Forelimb muscle (tissue), 1 donor: ENCODE measurements around the gene SALL4. TPM values are rescaled to one million over a fixed set of nuclear protein-coding genes. Genes with fewer than 3 reads are reported as not detected.
"Not testable (repeated sequence)": the region's sequence is repeated elsewhere in the genome, so short reads cannot be mapped to it uniquely, and the experiment has no call there.

ENCODE experiments used
- DNase-seq: peaks from one replicate; pipeline ENCODE4 v3.0.0-alpha.2; 2013; ENCODE audit warnings: low read depth
- polyA plus RNA-seq: library from polyadenylated mRNA; unstranded; fragments of 120-200 nt; gene quantifications from one replicate; pipeline ENCODE4 v1.2.1, GENCODE V29; 2013; ENCODE audit not compliant: insufficient read length

SALL4 gene
- polyA plus RNA-seq, 1 donor: 0.38 TPM

GRCh38 chr20:51738261-51738660 lies 64.1 kb downstream of the SALL4 start:
- not testable (repeated sequence) for DNase-seq

- no peak for DNase-seq
Measured at GRCh38 chr20:51736947-51737346, 65.4 kb downstream of the SALL4 start.

- DNase-seq: no peak
Measured at GRCh38 chr20:51735728-51736600, 66.4 kb downstream of the SALL4 start.

- DNase-seq: no peak
Measured at GRCh38 chr20:51734876-51735720, 67.2 kb downstream of the SALL4 start.

- DNase-seq: no peak
Measured at GRCh38 chr20:51733070-51733469, 69.3 kb downstream of the SALL4 start.

Other genes with a start within 250 kb of the SALL4 start
- 63.3 TPM for gene ATP9A, start 34.1 kb downstream of the SALL4 start, polyA plus RNA-seq